CD1c-positive myeloid dendritic cell (primary cell): ENCODE measurements around the gene KCNJ18.
"Not testable (repeated sequence)": the region's sequence is repeated elsewhere in the genome, so short reads cannot be mapped to it uniquely, and the experiment has no call there.

Experiments used
- DNase-seq: peaks from one replicate; pipeline ENCODE4 v3.0.0-alpha.2; 2016; ENCODE audit errors: extremely low spot score

Gene KCNJ18

GRCh38 chr17:21731076-21731475, 38.8 kb downstream of the KCNJ18 start:
- DNase-seq, result not testable (repeated sequence)

GRCh38 chr17:21733931-21734330, 41.6 kb downstream of the KCNJ18 start:
- not testable (repeated sequence) for DNase-seq

GRCh38 chr17:21735814-21736213, 43.5 kb downstream of the KCNJ18 start:
- DNase-seq, result not testable (repeated sequence)

- not testable (repeated sequence) for DNase-seq
Measured at GRCh38 chr17:21737015-21737580, 44.8 kb downstream of the KCNJ18 start.

- not testable (repeated sequence) for DNase-seq
Measured at GRCh38 chr17:21738241-21738640, 45.9 kb downstream of the KCNJ18 start.

GRCh38 chr17:21738877-21739474, 46.7 kb downstream of the KCNJ18 start:
- DNase-seq, result not testable (repeated sequence)

GRCh38 chr17:21739485-21739884, 47.2 kb downstream of the KCNJ18 start:
- DNase-seq, result not testable (repeated sequence)

- DNase-seq, result not testable (repeated sequence)
Measured at GRCh38 chr17:21740836-21741235, 48.5 kb downstream of the KCNJ18 start.

- not testable (repeated sequence) for DNase-seq
Measured at GRCh38 chr17:21741520-21741919, 49.2 kb downstream of the KCNJ18 start.

- no peak for DNase-seq
Measured at GRCh38 chr17:21742326-21742725, 50.0 kb downstream of the KCNJ18 start.

- DNase-seq, result not testable (repeated sequence)
Measured at GRCh38 chr17:21744151-21744550, 51.8 kb downstream of the KCNJ18 start.

GRCh38 chr17:21744621-21745020, 52.3 kb downstream of the KCNJ18 start:
- not testable (repeated sequence) for DNase-seq

- not testable (repeated sequence) for DNase-seq
Measured at GRCh38 chr17:21745385-21746054, 53.2 kb downstream of the KCNJ18 start.

- DNase-seq, result not testable (repeated sequence)
Measured at GRCh38 chr17:21746415-21746814, 54.1 kb downstream of the KCNJ18 start.

- not testable (repeated sequence) for DNase-seq
Measured at GRCh38 chr17:21747195-21747915, 55.0 kb downstream of the KCNJ18 start.

- DNase-seq, result not testable (repeated sequence)
Measured at GRCh38 chr17:21748686-21749085, 56.4 kb downstream of the KCNJ18 start.

GRCh38 chr17:21749696-21750531, 57.6 kb downstream of the KCNJ18 start:
- DNase-seq, result not testable (repeated sequence)

GRCh38 chr17:21751111-21751510, 58.8 kb downstream of the KCNJ18 start:
- DNase-seq, result not testable (repeated sequence)
